HG02759 (cell line): ENCODE measurements around the gene ARHGAP33.
"Not testable (repeated sequence)": the region's sequence is repeated elsewhere in the genome, so short reads cannot be mapped to it uniquely, and the experiment has no call there.

Experiments
- ATAC-seq: cut with Tn5 transposase; IDR thresholded peaks from one replicate; pipeline ENCODE4 v1.9.1; 2021; ENCODE audit warnings: mild to moderate bottlenecking, moderate library complexity; ENCODE audit not compliant: unreplicated experiment

ARHGAP33 gene

GRCh38 chr19:35822579-35822978 lies 47.2 kb downstream of the ARHGAP33 start:
- ATAC-seq, result no peak

GRCh38 chr19:35824150-35824549 lies 48.8 kb downstream of the ARHGAP33 start:
- no peak for ATAC-seq

GRCh38 chr19:35828692-35829301 lies 53.4 kb downstream of the ARHGAP33 start:
- no peak for ATAC-seq

- ATAC-seq, result no peak
These were observed 55.6 kb downstream of the ARHGAP33 start for GRCh38 chr19:35830986-35831385.

- ATAC-seq, result no peak
These were observed 56.7 kb downstream of the ARHGAP33 start for GRCh38 chr19:35832054-35832453.

GRCh38 chr19:35833972-35834371 lies 58.6 kb downstream of the ARHGAP33 start:
- no peak for ATAC-seq

GRCh38 chr19:35836096-35836495 lies 60.7 kb downstream of the ARHGAP33 start:
- ATAC-seq, result not testable (repeated sequence)
